Left hindlimb (tissue), 1 donor: Measurements from ENCODE around the gene RBKS.
A peak's percentile ranks its signal among the peaks of the same experiment; 100 is the strongest.

Experiments used
- DNase-seq: peaks from one replicate; pipeline ENCODE4 v3.0.0-alpha.2; 2018

Gene RBKS

GRCh38 chr2:27829791-27830190 is 60.4 kb downstream of the RBKS start:
- no peak for DNase-seq

GRCh38 chr2:27828305-27828704 is 61.9 kb downstream of the RBKS start:
- no peak for DNase-seq

DNA sequence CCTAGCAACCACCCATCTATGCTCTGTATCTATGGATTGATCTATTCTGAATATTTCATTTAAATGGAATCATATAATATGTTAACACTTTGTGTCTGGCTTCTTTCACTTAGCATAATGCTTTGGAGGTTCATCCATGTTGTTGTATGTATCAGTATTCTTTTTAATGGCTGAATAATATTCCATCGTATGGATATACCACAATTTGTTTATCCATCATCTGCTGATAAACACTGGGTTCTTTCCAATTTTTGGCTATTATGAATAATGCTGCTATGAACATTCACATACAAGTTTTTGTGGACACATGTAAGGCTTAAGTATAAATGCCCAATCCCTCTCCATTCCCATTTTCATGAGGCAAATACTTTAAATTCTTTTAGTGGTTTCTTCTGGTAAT is 65.8 kb downstream of the RBKS start:
- DNase-seq = no peak

GRCh38 chr2:27823569-27823968 is 66.6 kb downstream of the RBKS start:
- DNase-seq = no peak

- no peak for DNase-seq
These were observed 67.1 kb downstream of the RBKS start for GRCh38 chr2:27823135-27823534.

DNA sequence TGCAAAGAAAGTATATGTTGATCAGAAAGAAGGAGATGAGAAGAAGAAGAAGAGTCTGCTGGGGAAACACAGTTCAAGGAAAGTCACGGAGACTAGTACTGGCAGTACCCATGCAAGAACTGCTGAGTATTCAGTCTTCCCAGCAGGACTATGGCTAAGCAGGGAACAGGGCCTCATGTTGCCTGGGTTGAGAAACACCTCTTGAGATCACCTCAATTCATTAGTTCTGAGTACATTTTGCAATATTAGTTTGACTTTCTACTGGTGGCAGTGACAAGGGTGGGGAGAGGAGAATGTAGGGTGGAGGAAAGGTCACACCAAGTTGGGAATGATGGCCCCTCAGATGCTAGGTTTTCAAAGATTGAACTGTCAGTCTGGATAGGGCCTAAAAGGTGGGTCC is 68.1 kb downstream of the RBKS start:
- no peak for DNase-seq

- no peak for DNase-seq
These were observed 74.2 kb downstream of the RBKS start for GRCh38 chr2:27815860-27816438.

GRCh38 chr2:27814758-27815157 is 75.4 kb downstream of the RBKS start:
- DNase-seq = no peak

DNA sequence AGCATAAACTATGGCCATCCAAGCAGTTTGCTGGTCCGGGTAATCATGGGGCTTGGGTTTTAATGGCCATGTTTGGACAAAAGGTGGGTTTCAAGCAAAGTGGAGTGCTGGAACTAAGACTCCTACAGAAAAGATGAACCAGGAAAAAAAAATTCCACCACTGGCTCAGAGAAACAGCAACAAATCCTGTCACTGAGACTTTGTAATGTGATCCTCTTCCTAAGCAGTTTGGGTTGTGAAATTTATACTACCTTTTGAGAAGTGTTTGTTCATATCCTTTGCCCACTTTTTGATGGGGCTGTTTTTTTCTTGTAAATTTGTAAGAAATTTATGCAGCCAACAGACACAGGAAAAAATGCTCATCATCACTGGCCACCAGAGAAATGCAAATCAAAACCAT is 78.4 kb downstream of the RBKS start:
- no peak for DNase-seq

DNA sequence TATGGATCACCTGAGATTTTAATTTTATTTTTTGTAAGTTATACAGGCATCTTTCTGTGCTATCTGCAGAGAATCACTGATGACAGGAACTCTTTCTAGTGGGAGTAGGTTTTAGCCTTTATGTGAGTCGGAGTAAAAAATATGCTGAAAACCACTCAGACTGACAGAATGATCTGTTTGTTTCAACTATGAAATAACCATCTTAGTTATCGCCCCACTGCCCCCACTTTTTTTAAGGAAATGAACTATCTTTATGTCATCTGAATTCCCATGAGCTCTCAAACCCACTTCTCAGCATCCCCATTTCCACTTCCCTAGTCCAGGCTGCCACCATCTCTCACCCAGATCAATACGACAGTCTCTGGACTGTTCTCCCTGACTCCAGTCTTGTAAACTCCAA is 79.7 kb downstream of the RBKS start:
- DNase-seq = no peak

- no peak for DNase-seq
These were observed 80.4 kb downstream of the RBKS start for GRCh38 chr2:27809761-27810241.

DNA sequence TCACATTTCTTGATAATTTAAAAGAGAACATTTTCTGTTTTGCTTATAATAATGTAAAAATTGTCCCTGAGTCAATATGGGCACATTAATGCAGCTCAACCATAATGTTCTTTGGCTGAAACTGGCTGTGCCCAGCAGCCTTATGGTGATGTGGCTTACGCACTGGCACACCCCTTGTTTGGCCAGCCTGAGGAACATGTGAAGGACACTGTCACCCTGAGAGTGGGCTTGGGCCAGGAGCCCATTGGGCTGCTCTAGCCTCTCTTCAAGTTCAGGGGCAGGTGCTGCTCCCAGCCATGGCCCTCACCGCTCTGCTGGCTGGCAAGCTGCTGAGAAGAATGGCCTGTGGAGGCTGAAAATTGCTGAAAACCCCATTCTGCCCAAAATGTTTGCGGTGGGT is 81.2 kb downstream of the RBKS start:
- DNase-seq = no peak

DNA sequence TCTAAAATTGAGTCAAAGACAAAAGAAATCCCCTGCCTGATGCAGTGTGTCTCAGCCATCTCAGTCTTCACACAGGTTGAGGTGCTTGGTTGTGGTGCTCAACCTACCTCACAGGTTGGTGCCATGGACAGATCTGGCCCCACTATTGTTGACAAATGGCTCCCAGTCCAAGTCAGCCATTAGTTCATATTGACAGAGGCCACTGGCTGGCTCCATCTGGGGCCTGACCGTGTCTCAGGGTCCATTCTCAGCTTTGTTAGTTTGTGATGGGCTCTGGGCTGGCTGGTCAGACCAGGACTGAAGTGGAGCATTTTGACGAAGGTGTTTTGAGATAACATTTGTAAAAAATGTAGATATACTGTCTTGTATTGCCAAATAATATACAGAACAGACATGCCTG is 81.8 kb downstream of the RBKS start:
- DNase-seq = no peak

DNA sequence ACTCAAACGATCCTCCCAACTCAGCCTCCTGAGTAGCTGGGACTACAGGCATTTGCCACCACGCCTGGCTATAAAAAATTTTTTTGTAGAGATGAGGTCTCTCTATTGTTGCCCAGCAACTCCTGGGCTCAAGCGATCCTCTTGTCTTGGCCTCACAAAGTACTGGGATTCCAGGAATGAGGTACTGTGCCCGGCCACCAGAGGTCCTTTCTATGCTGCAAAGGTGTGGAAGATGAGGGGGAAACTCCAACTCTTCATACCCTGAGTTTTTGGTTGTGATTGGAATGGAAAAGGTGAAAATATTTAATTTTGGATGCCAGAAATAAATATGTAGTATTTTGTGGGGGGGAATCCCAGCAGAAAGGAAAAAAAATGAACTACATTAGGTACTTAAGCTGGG is 82.7 kb downstream of the RBKS start:
- DNase-seq = no peak

DNA sequence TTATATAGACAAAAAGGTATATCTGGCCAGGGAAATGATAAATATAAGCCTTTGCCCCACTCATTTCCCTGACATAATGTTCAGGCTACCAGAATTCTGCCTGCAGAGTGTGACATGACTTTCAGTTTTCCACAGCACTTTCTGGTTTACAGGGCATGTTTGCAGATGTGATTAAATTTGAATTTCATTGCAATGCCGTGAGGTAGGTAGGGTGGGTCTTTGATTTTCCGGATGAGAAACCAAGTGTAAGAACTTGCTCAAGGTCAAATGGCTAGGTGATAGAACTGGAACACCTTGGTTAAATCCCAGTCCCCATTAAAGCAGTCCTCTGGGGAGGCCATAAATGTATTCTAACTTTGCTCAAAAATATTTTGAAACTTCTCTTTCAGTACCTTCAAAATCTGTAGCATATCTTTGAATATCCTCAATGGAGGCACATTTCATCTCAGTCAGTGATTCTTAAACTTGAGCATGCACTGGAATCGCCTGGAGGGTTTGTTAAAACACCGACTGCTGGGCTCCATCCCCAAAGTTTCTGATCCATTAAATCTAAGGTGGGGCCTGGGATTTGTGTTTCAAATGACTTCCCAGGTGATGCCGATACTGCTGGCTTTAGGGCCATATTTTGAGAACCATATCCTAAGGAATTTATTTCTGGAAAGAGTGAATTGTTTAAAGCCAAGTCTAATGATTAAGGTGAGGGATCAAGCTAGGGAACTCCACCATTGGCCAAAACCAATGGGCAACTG is 83.7 kb downstream of the RBKS start:
- no peak for DNase-seq

DNA sequence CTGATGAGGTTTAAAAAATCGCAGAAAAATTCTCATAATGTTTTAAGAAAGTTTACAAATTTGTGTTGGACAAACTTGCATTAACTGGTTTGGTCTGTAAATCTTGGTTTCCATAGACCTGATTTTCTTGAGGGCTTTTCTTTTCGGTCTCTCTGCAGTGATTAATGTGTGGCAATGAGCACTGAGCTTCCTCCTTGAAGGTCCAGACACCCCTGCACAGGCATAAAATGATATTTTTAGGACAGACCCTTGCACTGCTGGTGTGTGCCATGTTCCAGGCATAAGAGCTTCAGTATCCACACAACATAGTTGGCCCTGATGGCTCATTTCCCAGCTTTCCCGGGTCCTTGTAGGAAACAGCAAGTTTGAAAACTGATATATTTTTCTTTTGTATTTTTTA is 85.0 kb downstream of the RBKS start:
- DNase-seq = no peak

DNA sequence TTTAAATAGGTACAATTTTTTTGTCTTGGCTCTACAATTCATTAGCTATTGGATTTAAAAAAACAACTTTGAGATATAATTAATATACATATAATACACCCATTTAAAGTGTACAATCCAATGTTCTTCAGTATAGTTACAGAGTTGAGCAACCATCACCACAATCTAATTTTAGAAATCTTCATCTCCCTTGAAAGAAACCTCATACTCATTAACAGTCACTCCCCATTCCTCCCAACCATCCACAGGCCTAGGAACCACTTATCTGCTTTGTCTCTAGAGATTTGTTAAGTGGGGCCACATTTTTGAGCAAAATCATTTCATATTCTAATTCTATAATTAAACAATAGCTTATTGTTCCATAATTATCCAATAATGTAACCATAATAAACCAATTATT is 86.0 kb downstream of the RBKS start:
- DNase-seq = no peak

GRCh38 chr2:27803046-27803445 is 87.1 kb downstream of the RBKS start:
- DNase-seq = no peak

- DNase-seq = no peak
These were observed 87.6 kb downstream of the RBKS start for GRCh38 chr2:27802547-27802946.

DNA sequence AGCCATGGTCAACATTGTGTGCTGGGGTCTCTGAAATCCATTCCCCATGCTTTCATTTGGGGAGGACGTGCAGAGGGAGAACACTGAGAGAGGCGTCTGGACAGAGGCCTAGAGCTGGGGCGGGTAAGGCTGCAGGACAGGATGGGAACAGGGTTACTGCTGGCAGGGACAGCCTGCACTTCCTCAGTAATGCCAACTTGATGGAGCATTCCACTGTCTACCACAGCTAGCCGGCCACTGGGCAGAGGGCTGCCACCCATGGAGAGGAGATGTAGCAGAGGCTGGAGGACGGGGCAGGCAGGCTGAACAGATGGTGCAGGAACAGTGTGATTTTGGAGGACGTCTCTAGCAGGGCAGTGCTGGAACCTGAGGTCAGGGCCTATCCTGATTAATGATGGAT is 89.3 kb downstream of the RBKS start:
- no peak for DNase-seq

DNA sequence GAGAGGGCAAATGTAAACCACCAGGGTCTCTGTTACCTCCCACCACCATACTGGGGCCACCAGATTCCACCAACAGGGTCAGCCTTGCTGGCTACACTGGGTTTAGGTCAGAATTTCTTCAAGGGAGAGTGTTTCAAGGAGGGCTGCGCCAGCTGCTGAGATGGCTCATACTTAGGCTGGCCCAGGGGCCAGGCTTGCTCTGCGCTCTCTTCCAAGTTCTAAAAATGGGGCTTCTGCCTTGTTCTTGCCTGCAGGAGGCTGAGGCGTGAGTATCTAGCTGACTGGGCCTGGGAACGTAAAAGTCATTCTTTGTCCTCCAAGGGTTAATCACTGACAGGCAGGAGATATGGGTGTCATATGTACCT is 90.6 kb downstream of the RBKS start:
- DNase-seq = no peak

DNA sequence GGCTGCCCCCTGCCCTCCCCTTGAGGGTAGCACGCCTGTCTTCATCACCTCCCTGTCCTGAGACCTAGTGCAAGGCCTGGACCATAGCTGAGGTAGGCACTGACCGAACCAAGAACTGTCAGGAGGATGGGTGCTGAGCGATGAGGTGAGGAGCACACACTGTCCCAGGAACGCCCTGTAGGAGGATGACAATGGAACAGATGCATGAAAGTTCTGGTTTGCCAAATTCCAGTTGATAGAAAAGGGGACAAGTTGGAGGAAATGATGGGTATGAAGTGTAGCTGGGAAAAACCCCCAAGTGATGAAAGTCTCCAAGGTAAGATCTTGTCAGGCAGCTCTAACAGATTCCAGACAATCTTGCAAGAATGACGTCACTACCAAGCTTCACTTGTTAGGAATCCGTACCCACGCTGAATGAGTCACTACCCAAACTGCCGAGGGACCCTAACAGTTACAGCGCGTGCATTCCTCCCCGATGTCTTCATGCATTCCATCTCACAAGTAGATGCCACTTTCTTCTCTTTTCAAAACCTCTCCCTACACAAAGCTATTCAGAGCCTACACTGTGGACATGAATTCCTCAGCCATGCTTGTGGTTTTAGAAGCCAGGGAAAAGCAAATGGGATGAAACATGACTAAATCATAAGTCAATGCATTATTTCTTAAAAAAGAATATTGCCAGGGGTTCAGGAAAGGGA is 91.1 kb downstream of the RBKS start:
- DNase-seq = peak; percentile 55

- DNase-seq = no peak
These were observed 91.7 kb downstream of the RBKS start for GRCh38 chr2:27798486-27798885.

GRCh38 chr2:27797841-27798240 is 92.3 kb downstream of the RBKS start:
- DNase-seq = no peak
